SJSA1 (cell line): ENCODE data around the gene TTC27. TPM values are rescaled to one million over a fixed set of nuclear protein-coding genes. Genes with fewer than 3 reads are reported as not detected.

Source experiments
- DNase-seq, 2 experiments: peaks; one replicate each; pipeline ENCODE4 v3.0.0-alpha.2; 2015 to 2020; ENCODE audit warnings: low spot score in 2 of 2, low read depth in 1 of 2
- H3K27ac ChIP-seq: fragments of 250-450 bp; sonication (Bioruptor Pico); 2 replicates; pipeline ENCODE4 v1.5.1; 2020; ENCODE audit warnings: mild to moderate bottlenecking, moderate library complexity
- H3K27me3 ChIP-seq: fragments of 250-450 bp; sonication (Bioruptor Pico); replicated peaks from 2 replicates; pipeline ENCODE4 v1.5.1; 2020; ENCODE audit warnings: mild to moderate bottlenecking, moderate library complexity
- H3K36me3 ChIP-seq: fragments of 250-450 bp; sonication (Bioruptor Pico); 2 replicates; pipeline ENCODE4 v1.5.1; 2020; ENCODE audit warnings: mild to moderate bottlenecking
- H3K4me1 ChIP-seq: fragments of 250-450 bp; sonication (Bioruptor Pico); replicated peaks from 2 replicates; pipeline ENCODE4 v1.6.1; 2021; ENCODE audit warnings: mild to moderate bottlenecking
- H3K4me3 ChIP-seq: fragments of 250-450 bp; sonication (Bioruptor Pico); 2 replicates; pipeline ENCODE4 v1.5.1; 2020; ENCODE audit warnings: mild to moderate bottlenecking
- H3K9me3 ChIP-seq: fragments of 250-450 bp; sonication (Bioruptor Pico); replicated peaks from 2 replicates; pipeline ENCODE4 v1.5.1; 2020; ENCODE audit warnings: mild to moderate bottlenecking
- total RNA-seq: library from RNA; depleted of rRNA; stranded (reverse); fragments of >200 nt; shearing (Covaris generic); gene quantifications from 2 replicates; pipeline ENCODE4 v1.2.3, GENCODE V29; 2014

TTC27 gene
- total RNA-seq, 1 experiment from 2014 or later: 23.7 TPM

- DNase-seq: no peak
- H3K36me3 ChIP-seq: no peaks in the 10 kb centered on the region
- no peaks in the 10 kb centered on the region for H3K9me3 ChIP-seq
- no peaks in the 10 kb centered on the region for H3K4me1 ChIP-seq
- H3K27ac ChIP-seq: no peak overlapping the region
- no peak overlapping the region for H3K4me3 ChIP-seq
- H3K27me3 ChIP-seq: no peaks in the 10 kb centered on the region
Observed at GRCh38 chr2:32691678-32692077, 63.8 kb downstream of the TTC27 start.

GRCh38 chr2:32696439-32696838, 68.6 kb downstream of the TTC27 start:
- no peak overlapping the region for H3K27ac ChIP-seq
- H3K4me3 ChIP-seq: no peak overlapping the region
- no peak for DNase-seq
- H3K4me1 ChIP-seq: no peaks in the 10 kb centered on the region
- no peaks in the 10 kb centered on the region for H3K36me3 ChIP-seq
- no peaks in the 10 kb centered on the region for H3K9me3 ChIP-seq
- no peaks in the 10 kb centered on the region for H3K27me3 ChIP-seq

GRCh38 chr2:32697156-32697555, 69.3 kb downstream of the TTC27 start:
- Histone ChIP-seq H3K9me3 (no peaks in the 10 kb centered on the region), H3K4me1 (no peaks in the 10 kb centered on the region), H3K4me3 (no peak overlapping the region), H3K27me3 (no peaks in the 10 kb centered on the region), H3K27ac (no peak overlapping the region), H3K36me3 (no peaks in the 10 kb centered on the region)
- DNase-seq: no peak

- DNase-seq: no peak
- Histone ChIP-seq H3K4me3 (no peak overlapping the region), H3K4me1 (no peaks in the 10 kb centered on the region), H3K27ac (no peak overlapping the region), H3K27me3 (no peaks in the 10 kb centered on the region), H3K36me3 (no peaks in the 10 kb centered on the region), H3K9me3 (no peaks in the 10 kb centered on the region)
Observed at GRCh38 chr2:32699151-32699550, 71.3 kb downstream of the TTC27 start.

GRCh38 chr2:32701806-32702205, 74.0 kb downstream of the TTC27 start:
- no peak for DNase-seq
- Histone ChIP-seq H3K4me3 (no peak overlapping the region), H3K4me1 (no peaks in the 10 kb centered on the region), H3K27ac (no peak overlapping the region), H3K27me3 (no peaks in the 10 kb centered on the region), H3K36me3 (no peaks in the 10 kb centered on the region), H3K9me3 (no peaks in the 10 kb centered on the region)

- no peaks in the 10 kb centered on the region for H3K4me1 ChIP-seq
- no peaks in the 10 kb centered on the region for H3K27me3 ChIP-seq
- no peaks in the 10 kb centered on the region for H3K36me3 ChIP-seq
- H3K4me3 ChIP-seq: no peak overlapping the region
- H3K27ac ChIP-seq: no peak overlapping the region
- DNase-seq: no peak
- H3K9me3 ChIP-seq: no peaks in the 10 kb centered on the region
Observed at GRCh38 chr2:32702303-32703064, 74.6 kb downstream of the TTC27 start.

GRCh38 chr2:32706815-32707579, 79.1 kb downstream of the TTC27 start:
- H3K4me3 ChIP-seq: no peak overlapping the region
- no peak for DNase-seq
- H3K4me1 ChIP-seq: 0 out of 2 replicates have a peak, but pooled peaks cover 3% of the 10 kb centered on the region
- no peak overlapping the region for H3K27ac ChIP-seq
- H3K36me3 ChIP-seq: no peaks in the 10 kb centered on the region
- H3K9me3 ChIP-seq: no peaks in the 10 kb centered on the region
- H3K27me3 ChIP-seq: no peaks in the 10 kb centered on the region

GRCh38 chr2:32711219-32711618, 83.4 kb downstream of the TTC27 start:
- no peak for DNase-seq
- Histone ChIP-seq H3K4me3 (no peak overlapping the region), H3K27ac (no peak overlapping the region), H3K4me1 (0 out of 2 replicates have a peak, but pooled peaks cover 3% of the 10 kb centered on the region), H3K36me3 (no peaks in the 10 kb centered on the region), H3K27me3 (no peaks in the 10 kb centered on the region), H3K9me3 (no peaks in the 10 kb centered on the region)

- Histone ChIP-seq H3K36me3 (no peaks in the 10 kb centered on the region), H3K4me3 (no peak overlapping the region), H3K4me1 (0 out of 2 replicates have a peak, but pooled peaks cover 3% of the 10 kb centered on the region), H3K27ac (no peak overlapping the region), H3K9me3 (no peaks in the 10 kb centered on the region), H3K27me3 (no peaks in the 10 kb centered on the region)
- DNase-seq: no peak
Observed at GRCh38 chr2:32711908-32712501, 84.2 kb downstream of the TTC27 start.

GRCh38 chr2:32712870-32713269, 85.0 kb downstream of the TTC27 start:
- no peak for DNase-seq
- H3K36me3 ChIP-seq: no peaks in the 10 kb centered on the region
- H3K9me3 ChIP-seq: no peaks in the 10 kb centered on the region
- no peak overlapping the region for H3K27ac ChIP-seq
- H3K27me3 ChIP-seq: no peaks in the 10 kb centered on the region
- H3K4me3 ChIP-seq: no peak overlapping the region
- H3K4me1 ChIP-seq: 0 out of 2 replicates have a peak, but pooled peaks cover 3% of the 10 kb centered on the region

GRCh38 chr2:32714521-32714920, 86.7 kb downstream of the TTC27 start:
- Histone ChIP-seq H3K4me1 (0 out of 2 replicates have a peak, but pooled peaks cover 3% of the 10 kb centered on the region), H3K9me3 (no peaks in the 10 kb centered on the region), H3K4me3 (no peak overlapping the region), H3K36me3 (no peaks in the 10 kb centered on the region), H3K27me3 (no peaks in the 10 kb centered on the region), H3K27ac (no peak overlapping the region)
- DNase-seq: no peak

- Histone ChIP-seq H3K4me1 (0 out of 2 replicates have a peak, but pooled peaks cover 3% of the 10 kb centered on the region), H3K27ac (no peak overlapping the region), H3K4me3 (no peak overlapping the region), H3K27me3 (no peaks in the 10 kb centered on the region), H3K9me3 (no peaks in the 10 kb centered on the region), H3K36me3 (no peaks in the 10 kb centered on the region)
- no peak for DNase-seq
Observed at GRCh38 chr2:32715391-32715841, 87.6 kb downstream of the TTC27 start.

GRCh38 chr2:32715981-32716380, 88.1 kb downstream of the TTC27 start:
- H3K9me3 ChIP-seq: no peaks in the 10 kb centered on the region
- no peak overlapping the region for H3K27ac ChIP-seq
- H3K4me3 ChIP-seq: no peak overlapping the region
- H3K36me3 ChIP-seq: no peaks in the 10 kb centered on the region
- no peak for DNase-seq
- H3K27me3 ChIP-seq: no peaks in the 10 kb centered on the region
- H3K4me1 ChIP-seq: 0 out of 2 replicates have a peak, but pooled peaks cover 3% of the 10 kb centered on the region

- Histone ChIP-seq H3K9me3 (no peaks in the 10 kb centered on the region), H3K27ac (no peak overlapping the region), H3K4me1 (no peaks in the 10 kb centered on the region)
Observed at GRCh38 chr2:32716598-32716997, 88.7 kb downstream of the TTC27 start.

More at GRCh38 chr2:32716598-32716997, 88.7 kb downstream of the TTC27 start:
- Histone ChIP-seq H3K4me3 (no peak overlapping the region), H3K36me3 (no peaks in the 10 kb centered on the region), H3K27me3 (no peaks in the 10 kb centered on the region)
- no peak for DNase-seq
